Keratinocyte (primary cell): ENCODE data around the gene KMT2E.

Experiments used
- CTCF ChIP-seq, 3 experiments: IDR thresholded peaks in 1 of 3; conservative IDR thresholded peaks in 1 of 3; optimal IDR thresholded peaks in 1 of 3; 2 replicates in 2 of 3; 3 replicates in 1 of 3; pipeline versions ENCODE3 to v1.5.1; 2011; ENCODE audit warnings: low read length in 3 of 3, mild to moderate bottlenecking in 3 of 3, moderate library complexity in 2 of 3, control low read depth in 1 of 3, inconsistent platforms in 1 of 3; ENCODE audit not compliant: insufficient read depth in 2 of 3; ENCODE audit errors: extremely low read depth in 1 of 3
- EZH2 ChIP-seq: IDR thresholded peaks from one replicate; pipeline ENCODE4 v1.6.1; 2012; ENCODE audit warnings: inconsistent platforms, mild to moderate bottlenecking, low read length, moderate library complexity

GRCh38 chr7:105088456-105088855, 74.5 kb downstream of the KMT2E start:
- TF ChIP-seq CTCF (optimal IDR thresholded peaks at IDR 0.05 in 1 of 3, IDR thresholded peaks at IDR 0.05 in 1 of 3, conservative IDR thresholded peaks at IDR 0.05 in 1 of 3; ENCODE audit: extremely low read depth in 1 of 3, insufficient read depth in 2 of 3, low read length in 3 of 3) (no peak), EZH2 (no peak)
